Measurements from ENCODE around the gene TBR1.

DNA sequence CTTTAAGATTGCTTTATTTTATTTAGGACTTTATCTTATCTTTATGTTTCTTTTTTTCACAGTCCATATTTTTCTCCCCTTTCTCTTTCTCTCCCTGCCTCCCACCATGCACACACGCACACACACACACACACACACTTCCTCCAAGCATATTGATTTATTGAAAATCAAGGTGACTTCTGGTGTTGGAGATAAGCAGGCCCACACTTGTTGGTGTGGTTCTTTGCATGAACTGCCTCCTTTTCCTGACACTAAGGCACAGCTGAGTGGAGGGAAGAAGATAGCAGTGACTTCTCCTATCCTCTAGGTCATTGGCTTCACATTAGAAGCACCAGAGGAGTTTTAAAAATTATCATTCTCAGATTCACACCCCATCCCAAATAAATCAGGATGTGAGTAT, 18.0 kb downstream of the TBR1 start:
- TF ChIP-seq, protein P1, sequence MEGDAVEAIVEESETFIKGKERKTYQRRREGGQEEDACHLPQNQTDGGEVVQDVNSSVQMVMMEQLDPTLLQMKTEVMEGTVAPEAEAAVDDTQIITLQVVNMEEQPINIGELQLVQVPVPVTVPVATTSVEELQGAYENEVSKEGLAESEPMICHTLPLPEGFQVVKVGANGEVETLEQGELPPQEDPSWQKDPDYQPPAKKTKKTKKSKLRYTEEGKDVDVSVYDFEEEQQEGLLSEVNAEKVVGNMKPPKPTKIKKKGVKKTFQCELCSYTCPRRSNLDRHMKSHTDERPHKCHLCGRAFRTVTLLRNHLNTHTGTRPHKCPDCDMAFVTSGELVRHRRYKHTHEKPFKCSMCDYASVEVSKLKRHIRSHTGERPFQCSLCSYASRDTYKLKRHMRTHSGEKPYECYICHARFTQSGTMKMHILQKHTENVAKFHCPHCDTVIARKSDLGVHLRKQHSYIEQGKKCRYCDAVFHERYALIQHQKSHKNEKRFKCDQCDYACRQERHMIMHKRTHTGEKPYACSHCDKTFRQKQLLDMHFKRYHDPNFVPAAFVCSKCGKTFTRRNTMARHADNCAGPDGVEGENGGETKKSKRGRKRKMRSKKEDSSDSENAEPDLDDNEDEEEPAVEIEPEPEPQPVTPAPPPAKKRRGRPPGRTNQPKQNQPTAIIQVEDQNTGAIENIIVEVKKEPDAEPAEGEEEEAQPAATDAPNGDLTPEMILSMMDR (IDR thresholded peaks at IDR 0.05; ENCODE audit: extremely low read depth in 1 of 2, insufficient read depth in 1 of 2, low read depth in 1 of 2, low read length in 2 of 2): no peak
- TF ChIP-seq, protein P2, sequence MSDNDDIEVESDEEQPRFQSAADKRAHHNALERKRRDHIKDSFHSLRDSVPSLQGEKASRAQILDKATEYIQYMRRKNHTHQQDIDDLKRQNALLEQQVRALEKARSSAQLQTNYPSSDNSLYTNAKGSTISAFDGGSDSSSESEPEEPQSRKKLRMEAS (IDR thresholded peaks at IDR 0.05; ENCODE audit: insufficient read depth, insufficient read length): no peak
- TF ChIP-seq POLR2AphosphoS5 (IDR thresholded peaks at IDR 0.05; ENCODE audit: insufficient read depth, low read depth, low read length): no peak
- no peak for TF ChIP-seq JUN (IDR thresholded peaks at IDR 0.05; ENCODE audit: borderline replicate concordance, insufficient read depth, insufficient read length, low read depth)

Data from endothelial cell of umbilical vein (primary cell).